K562 (cell line): ENCODE results near the gene SMARCA4. TPM values are rescaled to one million over a fixed set of nuclear protein-coding genes. Genes with fewer than 3 reads are reported as not detected.
"Not testable (repeated sequence)": the region's sequence is repeated elsewhere in the genome, so short reads cannot be mapped to it uniquely, and the experiment has no call there.

Source experiments
- ATAC-seq: fragments of 200-7000 bp; cut with Tn5 transposase; 3 replicates; pipeline ENCODE4 v1.9.1; 2020; ENCODE audit warnings: moderate library complexity
- BruUV-seq: library from RNA; stranded (reverse); fragments of 400-500 nt; replicated peaks from 2 replicates; lab custom pipeline; 2021; lab: Mats Ljungman, UMichigan
- CTCF ChIA-PET: fragments of 300-600 bp; formaldehyde crosslinking; extraction: SDS; loops from one replicate; lab custom pipeline; 2021; ENCODE audit warnings: low intra/inter-chr PET ratio; lab: Yijun Ruan, JAX
- POLR2A ChIA-PET: fragments of 300-600, 350-650 bp; sonication (Branson Sonifier 250); formaldehyde crosslinking; extraction: SDS; loops from one replicate; lab custom pipeline; 2021; ENCODE audit warnings: antibody characterized with exemption, inconsistent platforms; lab: Yijun Ruan, JAX
- DNase-seq, 4 experiments: peaks; one replicate each; pipeline versions ENCODE4 v3.0.0 to v3.0.0-alpha.2; 2011 to 2018; ENCODE audit warnings: low spot score in 3 of 4, mixed read lengths in 3 of 4; ENCODE audit errors: extremely low read depth in 1 of 4
- FAIRE-seq: peaks from 2 replicates; lab custom pipeline; 2011; peaks lifted over from hg19 to GRCh38; lab: Jason Lieb, UNC
- H2AFZ ChIP-seq: 2 replicates; pipeline ENCODE4 v1.6.0; 2011; ENCODE audit warnings: low read depth, low read length, control low read depth, inconsistent platforms
- H3K27ac ChIP-seq: fragments of 200-600 bp; 3 replicates; pipeline ENCODE4 v1.8.0; 2011; ENCODE audit warnings: low read depth, mild to moderate bottlenecking, control low read depth, inconsistent platforms, low read length, moderate library complexity, mixed read lengths; ENCODE audit errors: extremely low read depth
- H3K27me3 ChIP-seq, 2 experiments: fragments of 300-600 bp in 1 of 2; 2 replicates in 1 of 2; 3 replicates in 1 of 2; pipeline versions ENCODE4 v1.6.0 to v1.8.0; 2011; ENCODE audit warnings: inconsistent platforms in 2 of 2, low read length in 2 of 2, mild to moderate bottlenecking in 1 of 2, mixed read lengths in 1 of 2, moderate library complexity in 1 of 2; ENCODE audit not compliant: control insufficient read depth in 2 of 2, insufficient read depth in 2 of 2
- H3K36me3 ChIP-seq: fragments of 300-600 bp; 3 replicates; pipeline ENCODE4 v1.8.0; 2011; ENCODE audit warnings: mild to moderate bottlenecking, low read length, inconsistent platforms; ENCODE audit not compliant: control insufficient read depth, insufficient read depth
- H3K4me1 ChIP-seq, 2 experiments: fragments of 200-600 bp in 1 of 2; replicated peaks in 1 of 2; 2 replicates in 1 of 2; 3 replicates in 1 of 2; pipeline versions ENCODE4 v1.5.1 to v1.8.0; 2011; ENCODE audit warnings: inconsistent platforms in 2 of 2, low read length in 2 of 2, mild to moderate bottlenecking in 1 of 2, mixed read lengths in 1 of 2, moderate library complexity in 1 of 2; ENCODE audit not compliant: control insufficient read depth in 2 of 2, insufficient read depth in 2 of 2
- H3K4me2 ChIP-seq: 2 replicates; pipeline ENCODE4 v1.6.1; 2011; ENCODE audit warnings: low read length, control low read depth, inconsistent platforms, mixed read lengths; ENCODE audit not compliant: insufficient read depth
- H3K4me3 ChIP-seq: fragments of 200-600 bp; sonication (generic), shearing (Covaris generic); 2 replicates; pipeline ENCODE4 v1.5.1; 2016; ENCODE audit warnings: control low read depth, inconsistent platforms
- H3K79me2 ChIP-seq: fragments of 200-600 bp; 3 replicates; pipeline ENCODE4 v1.8.0; 2011; ENCODE audit warnings: low read length, inconsistent platforms; ENCODE audit not compliant: control insufficient read depth, insufficient read depth
- H3K9ac ChIP-seq, 2 experiments: 2 replicates each; pipeline versions ENCODE4 v1.6.0 to v1.6.1; 2011; ENCODE audit warnings: low read depth in 2 of 2, low read length in 2 of 2, control low read depth in 1 of 2, inconsistent platforms in 1 of 2, mild to moderate bottlenecking in 1 of 2, mixed read lengths in 1 of 2; ENCODE audit not compliant: insufficient read depth in 1 of 2
- H3K9me1 ChIP-seq: one replicate; pipeline ENCODE4 v1.6.0; 2011; ENCODE audit warnings: inconsistent platforms, mild to moderate bottlenecking, low read length, moderate library complexity; ENCODE audit not compliant: control insufficient read depth, insufficient read depth
- H3K9me3 ChIP-seq: replicated peaks from 2 replicates; pipeline ENCODE4 v1.5.1; 2011; ENCODE audit warnings: low read depth, low read length, inconsistent platforms; ENCODE audit not compliant: control insufficient read depth, insufficient read depth
- H4K20me1 ChIP-seq: replicated peaks from 2 replicates; pipeline ENCODE4 v1.6.1; 2011; ENCODE audit warnings: low read length, inconsistent platforms, mixed read lengths; ENCODE audit not compliant: control insufficient read depth, insufficient read depth
- BCOR ChIP-seq: fragments of 450-650 bp; IDR thresholded peaks from 2 replicates; pipeline ENCODE4 v1.6.1; 2016
- MBD2 ChIP-seq: sonication (generic); IDR thresholded peaks from 2 replicates; pipeline ENCODE4 v1.6.1; 2016; ENCODE audit warnings: low read depth, borderline replicate concordance
- WGBS: fragments of 100-300 bp; shearing (Covaris generic); methylation state at CpG from one replicate; pipeline ENCODE4 v1.1.6; 2016; ENCODE audit warnings: low coverage, mixed read lengths; ENCODE audit not compliant: insufficient coverage; ENCODE audit errors: missing lambda C conversion rate; 5-methylcytosine and 5-hydroxymethylcytosine counted together
- in situ Hi-C: fragments of 300-500 bp; cut with MboI; formaldehyde crosslinking; loops from 4 replicates; pipeline ENCODE4 v1.15.0; 2018; ENCODE audit warnings: inconsistent platforms, mixed read lengths
- intact Hi-C: fragments of 100-400 bp; cut with micrococcal nuclease; formaldehyde crosslinking; loops from 2 replicates; pipeline ENCODE4 v1.14.2; 2022
- polyA plus RNA-seq, 8 experiments: library from polyadenylated mRNA; depleted of rRNA in 4 of 8; stranded (reverse) in 5 of 8; unstranded in 3 of 8; fragments of >200 nt; fragmentation: Nextera tagmentation in 2 of 8; fragmentation: Illumina TruSeq in 1 of 8; extraction: Ambion mirVana in 2 of 8; extraction: Trizol in 1 of 8; gene quantifications; 2 replicates each; pipeline versions ENCODE4 v1.2.1 to v1.2.3, GENCODE V29; 2011 to 2014; ENCODE audit warnings: inconsistent platforms in 1 of 8, missing spikeins in 1 of 8
- total RNA-seq, 7 experiments: library from RNA; depleted of rRNA in 6 of 7; stranded (reverse); fragments of >200 nt in 6 of 7; fragmentation: Illumina TruSeq in 2 of 7; extraction: Trizol in 2 of 7; gene quantifications; 2 replicates each; pipeline versions ENCODE4 v1.2.1 to v1.2.3, GENCODE V29; 2011 to 2021; ENCODE audit warnings: low replicate concordance in 1 of 7
- TF ChIP-seq, protein P1 (sequence below), 2 experiments: fragments of 450-650 bp; IDR thresholded peaks; 2 replicates each; pipeline ENCODE4 v1.6.1; 2016

The SMARCA4 gene
- total and polyA plus RNA-seq, 9 of the 15 experiments (the other 6 are each of a cell fraction or from before 2014, with no cell fraction given): 19.3 to 207 (median 52.1) TPM

- CTCF ChIA-PET, ATAC-seq, H3K9me3 ChIP-seq, H3K36me3 ChIP-seq, H4K20me1 ChIP-seq, in situ Hi-C loops: not testable (repeated sequence)
- FAIRE-seq: peak; percentile 84
- Histone ChIP-seq H3K9ac (peak overlapping the region; percentile 94 to 98; a peak in 3 of 4 replicates), H3K4me3 (peak overlapping the region; percentile 99), H3K4me2 (peak overlapping the region; percentile 90), H3K27ac (peak overlapping the region; percentile 93; the same call in 2 of the 3 replicates)
- TF ChIP-seq BCOR (0 out of 2 replicates have a peak, but pooled peaks have one; percentile 24), MBD2 (0 out of 2 replicates have a peak, but pooled peaks have one; percentile 19)
- TF ChIP-seq, protein P1, sequence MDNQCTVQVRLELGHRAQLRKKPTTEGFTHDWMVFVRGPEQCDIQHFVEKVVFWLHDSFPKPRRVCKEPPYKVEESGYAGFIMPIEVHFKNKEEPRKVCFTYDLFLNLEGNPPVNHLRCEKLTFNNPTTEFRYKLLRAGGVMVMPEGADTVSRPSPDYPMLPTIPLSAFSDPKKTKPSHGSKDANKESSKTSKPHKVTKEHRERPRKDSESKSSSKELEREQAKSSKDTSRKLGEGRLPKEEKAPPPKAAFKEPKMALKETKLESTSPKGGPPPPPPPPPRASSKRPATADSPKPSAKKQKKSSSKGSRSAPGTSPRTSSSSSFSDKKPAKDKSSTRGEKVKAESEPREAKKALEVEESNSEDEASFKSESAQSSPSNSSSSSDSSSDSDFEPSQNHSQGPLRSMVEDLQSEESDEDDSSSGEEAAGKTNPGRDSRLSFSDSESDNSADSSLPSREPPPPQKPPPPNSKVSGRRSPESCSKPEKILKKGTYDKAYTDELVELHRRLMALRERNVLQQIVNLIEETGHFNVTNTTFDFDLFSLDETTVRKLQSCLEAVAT (IDR thresholded peaks at IDR 0.05): peak in 1 of 2 experiments; percentile 57; a peak in 1 of 4 replicates
- TF ChIP-seq, all 486 proteins: peak for 3; not testable (repeated sequence) for 483
- H3K9me1 ChIP-seq, DNase-seq, BruUV-seq, H2AFZ ChIP-seq, intact Hi-C loops, H3K27me3 ChIP-seq: not testable (repeated sequence)
- Histone ChIP-seq H3K79me2 (peaks cover 46% of the 10 kb centered on the region), H3K4me1 (peaks cover 11 to 23% of the 10 kb centered on the region in 2 experiments; a peak in 4 of 5 replicates)
- POLR2A ChIA-PET: interaction anchor here (0.6 to 1.5 kb wide), 3 partner anchors 8 to 48 kb away, joined by 3 to 5 read pairs (median 3); no protein-coding TSS in a partner anchor
- WGBS: 94% methylated on average over 15 of the region's 19 CpGs
Observed at GRCh38 chr19:10959277-10959968, 1.4 kb upstream of the SMARCA4 start.
